ENCODE measurements around the gene WNK3.
"Not testable (repeated sequence)": the region's sequence is repeated elsewhere in the genome, so short reads cannot be mapped to it uniquely, and the experiment has no call there.

Gene WNK3

GRCh38 chrX:54357414-54358377 is at the start of gene WNK3:
Gene WNK3, minus strand, starts transcription at chrX:54358046.
- DNase-seq = peak; percentile 88

GRCh38 chrX:54407266-54407665 is 49.4 kb upstream of the WNK3 start:
- no peak for DNase-seq

- DNase-seq = no peak
Measured at GRCh38 chrX:54397113-54397512, 39.3 kb upstream of the WNK3 start.

- DNase-seq = no peak
Measured at GRCh38 chrX:54386314-54386713, 28.5 kb upstream of the WNK3 start.

GRCh38 chrX:54384661-54385060 is 26.8 kb upstream of the WNK3 start:
- DNase-seq = not testable (repeated sequence)

- no peak for DNase-seq
Measured at GRCh38 chrX:54359408-54359807, 1.6 kb upstream of the WNK3 start.

GRCh38 chrX:54358424-54359211 is 772 bp upstream of the WNK3 start:
- DNase-seq = peak; percentile 89

- no peak for DNase-seq
Measured at GRCh38 chrX:54352677-54353076, 5.2 kb downstream of the WNK3 start.

GRCh38 chrX:54337383-54337782 is 20.5 kb downstream of the WNK3 start:
- DNase-seq = not testable (repeated sequence)

- DNase-seq = no peak
Measured at GRCh38 chrX:54325077-54325476, 32.8 kb downstream of the WNK3 start.

GRCh38 chrX:54320067-54320466 is 37.8 kb downstream of the WNK3 start:
- no peak for DNase-seq

- DNase-seq = no peak
Measured at GRCh38 chrX:54306379-54306778, 51.5 kb downstream of the WNK3 start.

GRCh38 chrX:54301516-54301915 is 56.3 kb downstream of the WNK3 start:
- no peak for DNase-seq

- no peak for DNase-seq
Measured at GRCh38 chrX:54294306-54294705, 63.5 kb downstream of the WNK3 start.

GRCh38 chrX:54292755-54293154 is 65.1 kb downstream of the WNK3 start:
- DNase-seq = no peak

GRCh38 chrX:54291758-54292157 is 66.1 kb downstream of the WNK3 start:
- DNase-seq = no peak

GRCh38 chrX:54288968-54289367 is 68.9 kb downstream of the WNK3 start:
- DNase-seq = no peak

GRCh38 chrX:54288277-54288676 is 69.6 kb downstream of the WNK3 start:
- no peak for DNase-seq

GRCh38 chrX:54281676-54282075 is 76.2 kb downstream of the WNK3 start:
- DNase-seq = no peak

- no peak for DNase-seq
Measured at GRCh38 chrX:54280466-54280865, 77.4 kb downstream of the WNK3 start.

GRCh38 chrX:54271664-54272063 is 86.2 kb downstream of the WNK3 start:
- no peak for DNase-seq

GRCh38 chrX:54248309-54248708 is 109.5 kb downstream of the WNK3 start:
- no peak for DNase-seq

GRCh38 chrX:54246866-54247265 is 111.0 kb downstream of the WNK3 start:
- no peak for DNase-seq

GRCh38 chrX:54238588-54238987 is 119.3 kb downstream of the WNK3 start:
- no peak for DNase-seq
